Activated naive CD4-positive, alpha-beta T cell treated with anti-CD3 and anti-CD28 coated beads, Interleukin-2, amount 10 ng/mL, durations not matched to agents 5 hours and 36 hours (primary cell): Measurements from ENCODE around the gene C1orf185. TPM values are rescaled to one million over a fixed set of nuclear protein-coding genes. Genes with fewer than 3 reads are reported as not detected.

Source experiments
- microRNA-seq: library from miRNA; unstranded; fragments of <30 nt; microRNA quantifications from one replicate; pipeline ENCODE4 v1.2.0, GENCODE V29; 2022; ENCODE audit warnings: borderline microRNAs expressed, borderline replicate concordance
- total RNA-seq, 2 experiments: library from RNA; stranded (reverse); gene quantifications; one replicate each; pipeline ENCODE4 v1.2.3, GENCODE V29; 2021

Gene C1orf185
- not detected for total RNA-seq

DNA sequence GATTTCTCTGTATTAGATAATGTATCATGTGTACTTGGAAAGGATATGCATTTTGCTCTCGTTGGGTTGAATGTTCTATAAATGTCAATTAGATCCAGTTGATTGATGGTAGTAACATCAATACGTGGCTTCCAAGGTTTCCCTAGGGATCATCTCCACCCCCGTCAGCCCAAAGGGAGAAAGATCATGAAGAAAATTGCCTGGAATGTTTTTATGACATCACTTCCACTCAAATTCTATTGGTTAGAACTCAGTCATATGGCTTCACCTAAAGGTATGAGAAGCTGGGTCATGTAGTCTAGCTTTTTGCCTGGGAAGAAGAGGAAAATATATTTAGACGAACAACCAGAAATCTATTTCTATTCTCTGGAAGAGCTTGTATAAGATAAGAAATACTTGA lies at the start of gene C1orf185:
TSS of gene C1orf185 (plus strand) at position 253 of the 400 bp plus-strand sequence. CDS start at position 259, 6 bp downstream.

Small RNA genes within 50 kb of the gene (microRNA-seq; reads per million reads assigned to microRNA genes)
- not detected for gene MIR4421
- gene MIR6500, result not detected

Other genes with a start within 250 kb of the C1orf185 start
- 10 to 100 TPM; 64.3 to 69.3 TPM for gene FAF1, start 142.0 kb upstream of the C1orf185 start, total RNA-seq
- 10 to 100 TPM; 59.8 to 60.5 TPM for gene CDKN2C, start 132.0 kb upstream of the C1orf185 start, total RNA-seq
- 10 to 100 TPM; 20.7 to 22.6 TPM for gene RNF11, start 134.0 kb downstream of the C1orf185 start, total RNA-seq
- gene TTC39A, start 228.3 kb downstream of the C1orf185 start, total RNA-seq, result not detected